ENCODE measurements around the gene ENC1. TPM values are rescaled to one million over a fixed set of nuclear protein-coding genes. Genes with fewer than 3 reads are reported as not detected.

The ENC1 gene
- total and polyA plus RNA-seq, 2 experiments from 2014 or later = 14.6 to 15.3 TPM

DNA sequence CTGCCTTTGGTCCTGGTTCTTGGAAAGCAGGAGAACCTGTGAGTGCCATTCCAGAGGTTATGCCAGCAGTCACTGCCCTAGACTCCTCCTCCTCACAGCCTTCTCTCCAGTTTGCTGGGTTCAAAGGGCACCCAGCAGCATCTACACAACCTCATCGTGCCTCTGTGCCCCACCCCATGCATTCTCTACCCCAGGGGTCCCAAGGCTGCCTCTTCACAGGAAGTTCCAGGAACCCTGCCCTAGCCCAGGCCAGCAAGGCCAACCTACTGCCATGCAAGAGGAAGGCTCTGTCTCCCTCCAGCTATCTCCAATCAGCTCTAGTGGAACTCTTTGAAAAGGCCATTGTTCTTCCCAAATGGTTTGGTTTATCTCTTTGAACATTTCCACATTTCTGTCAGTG is 21.2 kb downstream of the ENC1 start:
- DNase-seq = no peak
- H3K9ac ChIP-seq = no peak overlapping the region
- H3K9me3 ChIP-seq (ENCODE audit: low read depth) = no peaks in the 10 kb centered on the region
- H3K4me2 ChIP-seq (ENCODE audit: unreplicated experiment) = no peak overlapping the region
- H3K79me2 ChIP-seq (ENCODE audit: insufficient read depth) = no peaks in the 10 kb centered on the region
- H3F3A ChIP-seq (ENCODE audit: insufficient read depth) = no peaks in the 10 kb centered on the region
- H2AFZ ChIP-seq = no peak overlapping the region
- H3K27me3 ChIP-seq (replicated peaks; ENCODE audit: insufficient read depth) = no peaks in the 10 kb centered on the region; the same call in 1 of the 2 replicates
- in situ Hi-C loops (cut with MboI) = no loop called here
- no peak overlapping the region for H3K27ac ChIP-seq
- no peaks in the 10 kb centered on the region for H3K9me2 ChIP-seq (ENCODE audit: insufficient read depth)
- TF ChIP-seq EZH2phosphoT487 (IDR thresholded peaks at IDR 0.05; ENCODE audit: insufficient read depth, low read depth) (no peak), EZH2 (IDR thresholded peaks at IDR 0.05; ENCODE audit: insufficient read depth, poor library complexity, severe bottlenecking) (no peak)
- H3K4me1 ChIP-seq (ENCODE audit: insufficient read depth) = peaks cover 10% of the 10 kb centered on the region
- H3K36me3 ChIP-seq (ENCODE audit: low read depth) = no peaks in the 10 kb centered on the region
- 65 to 69% methylated on average over 1 of the region's 1 CpG for WGBS, 2 experiments (ENCODE audit: low coverage in 1 of 2, low lambda C conversion rate in 2 of 2, missing lambda C conversion rate in 2 of 2)
- H3K4me3 ChIP-seq = no peak overlapping the region
- H4K20me1 ChIP-seq (ENCODE audit: insufficient read depth) = no peaks in the 10 kb centered on the region

DNA sequence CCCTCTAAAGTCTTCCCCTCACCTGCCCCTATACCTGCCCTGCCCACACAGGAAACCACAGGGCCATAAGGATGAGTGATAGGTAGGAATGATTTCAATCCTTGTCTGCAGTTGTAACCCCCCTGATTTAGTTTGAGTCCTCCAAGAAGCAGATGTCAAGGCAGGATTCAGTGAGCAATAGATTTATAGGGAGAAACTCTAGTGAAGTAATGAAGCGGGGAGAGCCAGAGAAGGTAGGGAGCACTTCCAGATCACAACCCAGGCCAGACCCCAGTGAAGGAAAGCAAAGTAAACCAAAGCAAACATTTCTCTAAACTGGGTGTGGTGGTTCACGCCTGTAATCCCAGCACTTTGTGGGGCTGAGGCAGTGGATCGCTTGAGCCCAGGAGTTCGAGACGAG is 22.4 kb downstream of the ENC1 start:
- Histone ChIP-seq H3K4me2 (ENCODE audit: unreplicated experiment) (no peak overlapping the region), H3K27ac (no peak overlapping the region), H3K4me3 (no peak overlapping the region), H3K27me3 (replicated peaks; ENCODE audit: insufficient read depth) (no peaks in the 10 kb centered on the region; the same call in 1 of the 2 replicates), H3K79me2 (ENCODE audit: insufficient read depth) (no peaks in the 10 kb centered on the region), H2AFZ (no peak overlapping the region), H3F3A (ENCODE audit: insufficient read depth) (no peaks in the 10 kb centered on the region), H3K9me3 (ENCODE audit: low read depth) (no peaks in the 10 kb centered on the region), H3K4me1 (ENCODE audit: insufficient read depth) (peaks cover 10% of the 10 kb centered on the region), H3K9me2 (ENCODE audit: insufficient read depth) (no peaks in the 10 kb centered on the region), H3K9ac (no peak overlapping the region), H3K36me3 (ENCODE audit: low read depth) (no peaks in the 10 kb centered on the region), H4K20me1 (ENCODE audit: insufficient read depth) (no peaks in the 10 kb centered on the region)
- WGBS, 2 experiments (ENCODE audit: low coverage in 1 of 2, low lambda C conversion rate in 2 of 2, missing lambda C conversion rate in 2 of 2) = 96 to 97% methylated on average over 3 to 5 of the region's 5 CpGs
- TF ChIP-seq EZH2phosphoT487 (IDR thresholded peaks at IDR 0.05; ENCODE audit: insufficient read depth, low read depth) (no peak), EZH2 (IDR thresholded peaks at IDR 0.05; ENCODE audit: insufficient read depth, poor library complexity, severe bottlenecking) (no peak)
- DNase-seq = no peak
- in situ Hi-C loops (cut with MboI) = no loop called here

DNA sequence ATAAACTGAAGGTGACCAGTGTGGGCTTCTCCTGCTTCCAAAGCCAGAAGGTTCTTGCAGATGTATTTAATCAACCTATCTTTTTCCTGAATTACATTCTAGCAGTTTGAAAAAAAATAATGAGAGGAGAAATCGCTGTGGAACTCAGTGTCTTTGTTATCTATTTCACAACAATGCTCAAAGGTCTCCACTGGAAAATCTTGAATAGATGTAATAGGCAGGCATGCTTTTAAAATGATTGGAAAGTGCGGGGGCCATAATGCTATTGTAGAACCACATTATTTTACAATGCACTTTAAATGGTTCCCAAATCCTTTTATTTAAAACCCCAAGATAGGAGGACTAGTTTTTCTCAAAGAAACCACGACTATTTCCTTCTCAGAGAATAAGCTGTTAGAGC is 23.3 kb downstream of the ENC1 start:
- Histone ChIP-seq H3K9me2 (ENCODE audit: insufficient read depth) (no peaks in the 10 kb centered on the region), H3K9me3 (ENCODE audit: low read depth) (no peaks in the 10 kb centered on the region), H3K9ac (no peak overlapping the region), H3K4me2 (ENCODE audit: unreplicated experiment) (no peak overlapping the region), H3K79me2 (ENCODE audit: insufficient read depth) (no peaks in the 10 kb centered on the region), H3K27ac (no peak overlapping the region), H4K20me1 (ENCODE audit: insufficient read depth) (no peaks in the 10 kb centered on the region), H3K27me3 (replicated peaks; ENCODE audit: insufficient read depth) (no peaks in the 10 kb centered on the region; the same call in 1 of the 2 replicates), H3K4me3 (no peak overlapping the region), H3K36me3 (ENCODE audit: low read depth) (no peaks in the 10 kb centered on the region), H3K4me1 (ENCODE audit: insufficient read depth) (peaks cover 5% of the 10 kb centered on the region), H3F3A (ENCODE audit: insufficient read depth) (no peaks in the 10 kb centered on the region), H2AFZ (no peak overlapping the region)
- DNase-seq = no peak
- in situ Hi-C loops (cut with MboI) = no loop called here
- WGBS, 2 experiments (ENCODE audit: low coverage in 1 of 2, low lambda C conversion rate in 2 of 2, missing lambda C conversion rate in 2 of 2) = 73 to 78% methylated on average over 3 of the region's 3 CpGs
- TF ChIP-seq EZH2phosphoT487 (IDR thresholded peaks at IDR 0.05; ENCODE audit: insufficient read depth, low read depth) (no peak), EZH2 (IDR thresholded peaks at IDR 0.05; ENCODE audit: insufficient read depth, poor library complexity, severe bottlenecking) (no peak)

DNA sequence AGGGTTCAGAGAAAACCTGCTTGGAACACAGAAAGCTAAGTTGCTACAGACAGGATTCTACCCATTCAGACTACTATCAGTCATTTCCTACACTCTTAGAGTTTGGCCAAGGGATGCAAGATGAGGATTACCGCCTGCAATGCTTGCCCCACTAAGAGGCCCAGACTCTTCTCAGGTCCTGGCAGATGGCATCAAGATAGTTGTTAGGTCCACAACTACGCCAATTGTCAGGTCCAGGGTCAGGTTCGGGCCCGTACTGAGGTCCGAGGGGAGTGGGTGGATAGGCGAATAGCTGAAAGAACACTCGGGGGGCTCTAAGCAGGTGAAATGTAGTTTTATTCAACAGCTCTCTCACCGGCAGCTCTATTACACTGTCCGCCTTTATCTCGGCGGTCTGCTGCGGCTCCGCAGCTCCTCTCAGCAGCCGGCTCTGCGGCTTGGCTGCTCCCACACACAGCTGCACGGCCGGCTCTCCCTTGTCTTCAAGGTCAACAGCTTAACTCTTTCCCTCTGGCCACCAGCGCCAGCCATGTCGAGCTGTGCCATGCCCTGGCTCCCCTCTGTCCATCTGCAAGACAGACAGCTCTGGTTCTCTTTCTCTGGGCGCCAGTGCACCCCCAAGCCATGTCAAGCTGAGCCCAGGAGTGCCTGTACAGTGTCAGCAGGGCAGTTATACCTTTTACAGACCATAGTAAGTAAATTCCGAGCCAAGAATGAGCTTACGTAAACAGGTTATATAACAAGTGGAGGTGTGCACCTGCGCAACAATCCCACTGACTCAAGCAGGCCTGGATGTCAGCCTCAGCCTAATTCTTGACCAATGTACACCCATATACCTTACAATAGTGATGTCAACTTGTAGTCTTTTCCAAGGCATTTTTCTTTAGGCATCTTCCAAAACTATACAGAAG is 24.0 kb downstream of the ENC1 start:
- no peak overlapping the region for H3K27ac ChIP-seq
- H3K4me2 ChIP-seq (ENCODE audit: unreplicated experiment) = no peak overlapping the region
- H3K9me3 ChIP-seq (ENCODE audit: low read depth) = no peaks in the 10 kb centered on the region
- no peaks in the 10 kb centered on the region for H3K36me3 ChIP-seq (ENCODE audit: low read depth)
- H3K4me3 ChIP-seq = no peak overlapping the region
- no peaks in the 10 kb centered on the region for H4K20me1 ChIP-seq (ENCODE audit: insufficient read depth)
- no peaks in the 10 kb centered on the region; the same call in 1 of the 2 replicates for H3K27me3 ChIP-seq (replicated peaks; ENCODE audit: insufficient read depth)
- DNase-seq = no peak
- TF ChIP-seq EZH2 (IDR thresholded peaks at IDR 0.05; ENCODE audit: insufficient read depth, poor library complexity, severe bottlenecking) = no peak
- no peak for TF ChIP-seq EZH2phosphoT487 (IDR thresholded peaks at IDR 0.05; ENCODE audit: insufficient read depth, low read depth)
- WGBS, 2 experiments (ENCODE audit: low coverage in 1 of 2, low lambda C conversion rate in 2 of 2, missing lambda C conversion rate in 2 of 2) = 92% methylated on average over 23 of the region's 23 CpGs
- in situ Hi-C loops (cut with MboI) = no loop called here
- no peak overlapping the region for H3K9ac ChIP-seq
- H3F3A ChIP-seq (ENCODE audit: insufficient read depth) = no peaks in the 10 kb centered on the region
- no peaks in the 10 kb centered on the region for H3K4me1 ChIP-seq (ENCODE audit: insufficient read depth)
- no peak overlapping the region for H2AFZ ChIP-seq
- H3K9me2 ChIP-seq (ENCODE audit: insufficient read depth) = no peaks in the 10 kb centered on the region
- no peaks in the 10 kb centered on the region for H3K79me2 ChIP-seq (ENCODE audit: insufficient read depth)
